ENCODE data around the gene IP6K2.
"Not testable (repeated sequence)": the region's sequence is repeated elsewhere in the genome, so short reads cannot be mapped to it uniquely, and the experiment has no call there.

IP6K2 gene, protein sequence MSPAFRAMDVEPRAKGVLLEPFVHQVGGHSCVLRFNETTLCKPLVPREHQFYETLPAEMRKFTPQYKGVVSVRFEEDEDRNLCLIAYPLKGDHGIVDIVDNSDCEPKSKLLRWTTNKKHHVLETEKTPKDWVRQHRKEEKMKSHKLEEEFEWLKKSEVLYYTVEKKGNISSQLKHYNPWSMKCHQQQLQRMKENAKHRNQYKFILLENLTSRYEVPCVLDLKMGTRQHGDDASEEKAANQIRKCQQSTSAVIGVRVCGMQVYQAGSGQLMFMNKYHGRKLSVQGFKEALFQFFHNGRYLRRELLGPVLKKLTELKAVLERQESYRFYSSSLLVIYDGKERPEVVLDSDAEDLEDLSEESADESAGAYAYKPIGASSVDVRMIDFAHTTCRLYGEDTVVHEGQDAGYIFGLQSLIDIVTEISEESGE

GRCh38 chr3:48716982-48717746 is at the start of gene IP6K2:
IP6K2 (minus strand) TSS chr3:48717221; CDS start chr3:48695291, 21,930 bp downstream.
- DNase-seq = peak; percentile 100

DNA sequence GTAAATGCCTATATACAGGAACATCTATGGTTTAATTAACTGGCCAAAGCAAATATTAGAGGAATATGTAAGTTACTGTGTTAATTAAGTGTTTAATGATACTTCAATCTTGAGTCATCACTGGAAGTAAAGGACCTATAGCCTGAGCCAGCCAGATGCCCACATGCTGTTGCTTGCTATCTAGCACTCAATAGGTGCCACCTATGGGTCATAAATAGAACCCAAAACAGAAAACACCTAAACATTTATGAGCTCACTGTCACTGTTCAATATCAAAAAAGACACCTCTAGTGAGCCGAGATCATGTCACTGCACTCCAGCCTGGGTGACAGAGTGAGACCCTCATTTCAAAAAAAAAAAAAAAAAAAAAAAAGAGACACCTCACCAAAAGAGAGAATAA is 48.4 kb upstream of the IP6K2 start:
- no peak for DNase-seq

GRCh38 chr3:48762816-48763215 is 45.8 kb upstream of the IP6K2 start:
- no peak for DNase-seq

- not testable (repeated sequence) for DNase-seq
Observed at GRCh38 chr3:48759991-48760540, 43.0 kb upstream of the IP6K2 start.

DNA sequence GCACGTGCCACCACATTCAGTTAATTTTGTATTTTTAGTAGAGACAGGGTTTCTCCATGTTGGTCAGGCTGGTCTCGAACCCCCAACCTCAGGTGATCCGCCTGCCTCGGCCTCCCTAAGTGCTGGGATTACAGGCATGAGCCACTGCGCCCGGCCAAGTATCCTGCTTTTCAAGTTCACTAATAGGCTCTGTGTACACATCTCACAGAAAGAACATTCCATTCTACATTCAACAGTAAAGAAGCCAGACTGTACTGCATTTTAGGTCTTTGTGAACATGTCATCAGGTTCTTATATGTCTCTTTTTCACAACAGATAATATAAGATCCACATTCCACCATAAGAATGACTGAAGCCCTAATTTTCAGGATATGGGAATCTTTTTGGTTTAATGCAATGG is 42.5 kb upstream of the IP6K2 start:
- DNase-seq = not testable (repeated sequence)

- DNase-seq = no peak
Observed at GRCh38 chr3:48759071-48759470, 42.0 kb upstream of the IP6K2 start.

DNA sequence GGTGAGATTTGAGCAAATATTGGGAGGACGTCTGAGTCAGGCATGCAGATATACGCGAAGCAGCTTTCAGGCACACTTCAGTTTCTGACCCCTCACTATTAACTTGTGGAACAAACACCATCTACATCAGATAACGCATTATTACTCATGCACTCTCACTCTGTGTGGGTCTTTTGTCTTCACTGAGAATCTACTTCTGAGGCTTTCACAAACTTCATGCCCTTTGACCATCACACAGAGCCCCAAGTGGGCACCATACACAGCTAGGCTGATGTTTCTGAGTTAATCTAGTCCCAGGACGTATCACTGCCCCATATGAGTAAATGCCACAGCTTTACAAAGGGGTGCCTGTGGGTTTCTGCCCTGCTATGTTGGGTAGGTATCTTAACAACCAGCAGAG is 39.6 kb upstream of the IP6K2 start:
- DNase-seq = peak; percentile 39

DNA sequence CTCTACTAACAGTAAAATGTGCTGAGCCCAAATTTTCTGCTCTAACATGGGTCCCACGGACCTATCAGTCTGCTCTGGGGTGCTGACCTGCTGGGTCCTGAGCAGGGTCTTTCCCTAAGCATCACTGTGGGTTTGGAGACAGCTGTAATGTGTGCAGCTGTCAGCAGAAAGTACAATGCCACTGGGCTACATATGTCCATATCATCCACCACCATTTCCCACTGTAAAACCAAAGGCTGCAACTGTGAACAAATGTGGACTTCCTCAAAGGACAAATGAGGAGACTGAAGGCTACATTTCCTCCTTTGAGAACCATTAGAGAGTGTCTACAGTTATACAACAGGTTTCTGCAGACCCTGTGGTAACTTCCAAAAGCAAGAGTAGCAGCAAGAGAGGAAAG is 33.8 kb upstream of the IP6K2 start:
- DNase-seq = no peak

- DNase-seq = no peak
Observed at GRCh38 chr3:48748754-48749153, 31.7 kb upstream of the IP6K2 start.

- DNase-seq = no peak
Observed at GRCh38 chr3:48747706-48748105, 30.7 kb upstream of the IP6K2 start.

- no peak for DNase-seq
Observed at GRCh38 chr3:48747015-48747615, 30.1 kb upstream of the IP6K2 start.

- DNase-seq = no peak
Observed at GRCh38 chr3:48743773-48744172, 26.8 kb upstream of the IP6K2 start.

- DNase-seq = not testable (repeated sequence)
Observed at GRCh38 chr3:48741226-48741625, 24.2 kb upstream of the IP6K2 start.

DNA sequence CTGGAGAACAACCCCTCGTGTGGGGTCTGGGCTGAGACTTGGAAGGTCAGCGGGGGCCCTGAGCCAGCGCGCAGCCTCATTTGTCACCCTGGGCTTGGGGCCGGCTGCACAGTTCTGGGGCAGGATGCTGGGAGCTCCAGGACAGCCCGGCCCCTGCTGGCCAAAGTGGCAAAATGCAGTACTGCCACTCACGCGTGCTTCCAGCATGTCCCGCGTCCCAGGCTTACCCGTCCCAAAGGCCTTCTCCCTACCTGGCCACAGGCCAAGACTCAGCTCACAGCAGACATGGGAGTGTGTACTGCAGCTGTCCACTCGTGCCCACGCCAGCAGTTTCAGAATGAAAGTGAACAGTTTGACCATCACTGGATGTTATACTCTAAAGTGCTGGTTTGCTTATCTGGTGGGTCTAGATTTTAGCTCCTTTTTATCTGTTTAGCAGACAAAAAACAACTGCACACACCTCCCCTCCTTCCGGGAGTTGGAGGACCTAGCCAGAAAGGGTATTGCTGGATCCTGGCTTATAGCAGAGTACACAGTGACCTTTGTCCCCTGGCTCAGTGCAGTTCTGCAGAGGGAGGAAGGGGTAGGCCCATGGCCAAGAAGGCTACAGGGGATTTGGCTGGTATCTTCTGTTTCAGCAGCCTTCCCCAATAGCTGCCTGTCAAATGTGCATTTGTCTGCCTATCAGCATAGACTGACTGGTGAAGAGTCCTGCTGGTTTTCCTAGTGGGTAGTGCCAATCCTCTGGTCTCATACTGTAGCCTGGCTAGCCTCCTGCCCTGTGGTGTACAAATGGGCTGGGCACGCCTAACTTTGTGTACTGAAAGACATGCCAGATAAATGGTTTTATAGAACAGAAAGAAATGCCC is 23.2 kb upstream of the IP6K2 start:
- peak; percentile 75 for DNase-seq

DNA sequence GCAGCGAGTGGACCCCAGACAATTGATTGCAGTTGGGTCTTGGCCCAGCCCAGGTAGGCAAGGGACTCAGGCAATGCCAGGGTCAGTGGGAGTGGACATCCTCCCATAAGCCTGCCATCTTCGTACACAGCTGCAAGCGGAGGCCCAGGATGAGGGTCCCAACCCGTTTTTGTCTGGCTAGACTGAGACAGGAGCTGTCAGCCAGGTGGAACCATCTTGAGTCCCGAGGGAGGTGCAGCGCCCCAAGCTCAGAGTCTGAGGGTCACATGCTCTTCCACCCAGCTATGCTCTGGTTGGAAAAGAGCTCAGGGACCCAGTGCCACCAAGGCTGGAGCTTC is 22.6 kb upstream of the IP6K2 start:
- DNase-seq = no peak

DNA sequence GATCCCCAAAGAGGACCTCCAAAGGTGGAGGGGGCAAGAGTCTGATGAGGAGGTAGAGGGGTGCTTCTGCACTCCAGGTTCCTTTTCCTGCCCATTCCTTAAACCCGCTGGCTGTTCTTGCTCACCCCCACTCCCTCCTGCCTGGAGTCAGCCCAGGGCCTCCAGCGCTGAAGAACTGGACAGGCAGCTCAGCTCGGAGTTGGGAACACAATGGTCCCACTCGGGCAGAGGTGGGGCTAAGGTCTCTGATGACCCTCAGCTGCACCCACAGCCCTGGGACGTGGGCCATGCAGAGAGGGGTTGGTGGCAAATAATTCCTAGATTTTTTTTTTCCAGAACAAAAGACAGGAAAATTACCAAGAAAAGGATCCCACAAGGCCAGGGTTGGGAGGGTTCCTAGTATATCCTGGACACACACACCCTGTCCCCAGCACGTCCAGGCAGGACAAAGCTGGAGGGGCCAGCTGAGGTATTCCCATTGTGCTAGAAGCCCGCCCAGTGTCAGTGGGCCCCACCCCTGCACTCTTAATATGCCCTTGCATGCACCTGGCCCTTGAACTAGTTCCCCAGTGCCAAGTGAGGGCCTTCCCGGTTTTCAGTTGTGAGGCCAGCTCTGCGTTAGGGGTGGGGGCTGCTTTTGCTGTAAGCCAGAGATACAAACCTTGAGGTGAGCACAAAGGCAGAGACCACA is 22.1 kb upstream of the IP6K2 start:
- no peak for DNase-seq

DNA sequence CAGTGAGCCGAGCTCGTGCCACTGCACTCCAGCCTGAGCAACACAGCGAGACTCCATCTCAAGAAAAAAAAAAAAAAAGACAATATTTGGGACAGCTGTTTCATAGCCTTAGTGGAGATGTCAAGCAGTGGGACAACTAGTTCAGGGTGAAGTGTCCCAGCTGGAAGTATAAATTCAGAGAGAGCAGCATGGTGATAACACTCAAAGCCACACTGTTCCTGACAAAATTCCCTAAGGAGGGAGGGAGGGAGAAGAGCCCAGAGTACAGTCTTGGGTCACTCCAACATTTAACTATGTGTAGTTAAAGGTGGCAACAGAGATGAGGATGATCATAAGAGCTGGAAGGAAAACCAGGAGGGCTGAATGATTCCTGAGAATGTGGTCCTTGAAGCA is 21.1 kb upstream of the IP6K2 start:
- DNase-seq = no peak

DNA sequence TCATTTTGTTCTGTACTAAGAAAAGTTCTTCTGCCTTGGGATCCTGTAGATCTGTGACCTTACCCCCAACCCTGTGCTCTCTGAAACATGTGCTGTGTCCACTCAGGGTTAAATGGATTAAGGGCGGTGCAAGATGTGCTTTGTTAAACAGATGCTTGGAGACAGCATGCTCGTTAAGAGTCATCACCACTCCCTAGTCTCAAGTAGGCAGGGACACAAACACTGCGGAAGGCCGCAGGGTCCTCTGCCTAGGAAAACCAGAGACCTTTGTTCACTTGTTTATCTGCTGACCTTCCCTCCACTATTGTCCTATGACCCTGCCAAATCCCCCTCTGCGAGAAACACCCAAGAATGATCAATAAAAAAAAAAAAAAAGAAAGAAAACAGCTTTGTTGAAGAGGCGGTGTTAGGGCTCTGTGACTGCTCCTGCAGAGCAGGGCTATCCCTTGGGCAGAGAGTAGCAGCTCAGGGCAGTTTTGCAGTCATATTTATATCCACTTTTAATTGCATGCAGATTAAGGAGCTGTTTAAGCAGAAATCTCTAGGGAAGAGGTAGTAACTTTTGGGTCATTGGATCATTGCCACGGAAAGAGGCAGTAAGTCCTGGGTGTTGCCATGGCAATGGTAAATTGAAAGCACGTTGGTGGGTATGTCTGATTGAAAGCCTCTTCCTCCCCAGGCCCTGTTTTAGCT is 18.2 kb upstream of the IP6K2 start:
- DNase-seq = not testable (repeated sequence)

DNA sequence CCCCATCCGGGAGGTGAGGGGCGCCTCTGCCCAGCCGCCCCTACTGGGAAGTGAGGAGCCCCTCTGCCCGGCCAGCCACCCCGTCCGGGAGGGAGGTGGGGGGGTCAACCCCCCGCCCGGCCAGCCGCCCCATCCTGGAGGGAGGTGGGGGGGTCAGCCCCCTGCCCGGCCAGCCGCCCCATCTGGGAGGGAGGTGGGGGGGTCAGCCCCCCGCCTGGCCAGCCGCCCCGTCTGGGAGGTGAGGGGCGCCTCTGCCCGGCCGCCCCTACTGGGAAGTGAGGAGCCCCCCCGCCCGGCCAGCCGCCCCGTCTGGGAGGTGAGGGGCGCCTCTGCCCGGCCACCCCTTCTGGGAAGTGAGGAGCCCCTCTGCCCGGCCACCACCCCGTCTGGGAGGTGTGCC is 17.5 kb upstream of the IP6K2 start:
- DNase-seq = not testable (repeated sequence)

GRCh38 chr3:48733752-48734518 is 16.9 kb upstream of the IP6K2 start:
- not testable (repeated sequence) for DNase-seq

All from stimulated activated CD8-positive, alpha-beta memory T cell treated with anti-CD3 and anti-CD28 coated beads, Interleukin-4, amount 100 ng/mL, for 48 hours (primary cell).